ENCODE data around the gene FILIP1L.
"Not testable (repeated sequence)": the region's sequence is repeated elsewhere in the genome, so short reads cannot be mapped to it uniquely, and the experiment has no call there.

FILIP1L gene

GRCh38 chr3:100072326-100073048 is 41.8 kb downstream of the FILIP1L start:
- DNase-seq, result no peak

GRCh38 chr3:100069472-100069871 is 44.8 kb downstream of the FILIP1L start:
- DNase-seq, result no peak

- DNase-seq, result peak; percentile 52 to 71 (median 53)
These were observed 45.5 kb downstream of the FILIP1L start for GRCh38 chr3:100068826-100069225.

- DNase-seq, result no peak
These were observed 46.7 kb downstream of the FILIP1L start for GRCh38 chr3:100067589-100067988.

GRCh38 chr3:100063929-100064461 is 50.3 kb downstream of the FILIP1L start:
- DNase-seq, result no peak

GRCh38 chr3:100062665-100063064 is 51.6 kb downstream of the FILIP1L start:
- no peak for DNase-seq

- no peak for DNase-seq
These were observed 53.4 kb downstream of the FILIP1L start for GRCh38 chr3:100060685-100061484.

- no peak for DNase-seq
These were observed 54.8 kb downstream of the FILIP1L start for GRCh38 chr3:100059472-100059871.

GRCh38 chr3:100057716-100058575 is 56.4 kb downstream of the FILIP1L start:
- no peak for DNase-seq

GRCh38 chr3:100053951-100054620 is 60.2 kb downstream of the FILIP1L start:
- DNase-seq, result no peak

GRCh38 chr3:100051513-100051912 is 62.8 kb downstream of the FILIP1L start:
- not testable (repeated sequence) for DNase-seq

GRCh38 chr3:100048248-100048647 is 66.1 kb downstream of the FILIP1L start:
- no peak for DNase-seq

GRCh38 chr3:100047455-100048141 is 66.7 kb downstream of the FILIP1L start:
- DNase-seq, result no peak

- DNase-seq, result no peak
These were observed 67.3 kb downstream of the FILIP1L start for GRCh38 chr3:100046986-100047385.

- DNase-seq, result no peak
These were observed 68.6 kb downstream of the FILIP1L start for GRCh38 chr3:100045696-100046095.

- no peak for DNase-seq
These were observed 69.9 kb downstream of the FILIP1L start for GRCh38 chr3:100044369-100044768.

GRCh38 chr3:100043271-100043670 is 71.0 kb downstream of the FILIP1L start:
- no peak for DNase-seq

- DNase-seq, result no peak
These were observed 71.9 kb downstream of the FILIP1L start for GRCh38 chr3:100042166-100042981.

- DNase-seq, result no peak
These were observed 73.0 kb downstream of the FILIP1L start for GRCh38 chr3:100041328-100041749.

GRCh38 chr3:100040451-100041225 is 73.7 kb downstream of the FILIP1L start:
- DNase-seq, result no peak

All from activated CD4-positive, CD25-positive, alpha-beta regulatory T cell (primary cell).